SK-N-SH treated with all-trans-retinoic acid at 6 μM for 48 hours (cell line): ENCODE measurements around the gene NAA60.

Experiments
- ISL1 ChIP-seq: fragments of 250-450 bp; sonication (Bioruptor Pico); IDR thresholded peaks from 2 replicates; pipeline ENCODE4 v2.1.2; 2022; ENCODE audit warnings: mild to moderate bottlenecking, moderate library complexity
- ZFP30 ChIP-seq: fragments of 450-650 bp; formaldehyde crosslinking; IDR thresholded peaks from 2 replicates; pipeline ENCODE4 v1.5.0; 2022; ENCODE audit warnings: mild to moderate bottlenecking, moderate library complexity
- ZNF565 ChIP-seq: fragments of 450-650 bp; formaldehyde crosslinking; conservative IDR thresholded peaks from 2 replicates; pipeline ENCODE4 v1.5.0; 2020; ENCODE audit warnings: low read depth, mild to moderate bottlenecking, moderate library complexity
- TF ChIP-seq, protein P1 (sequence below): fragments of 250-450 bp; sonication (Bioruptor Pico); IDR thresholded peaks from 2 replicates; pipeline ENCODE4 v1.5.0; 2020; ENCODE audit warnings: mild to moderate bottlenecking, moderate library complexity

DNA sequence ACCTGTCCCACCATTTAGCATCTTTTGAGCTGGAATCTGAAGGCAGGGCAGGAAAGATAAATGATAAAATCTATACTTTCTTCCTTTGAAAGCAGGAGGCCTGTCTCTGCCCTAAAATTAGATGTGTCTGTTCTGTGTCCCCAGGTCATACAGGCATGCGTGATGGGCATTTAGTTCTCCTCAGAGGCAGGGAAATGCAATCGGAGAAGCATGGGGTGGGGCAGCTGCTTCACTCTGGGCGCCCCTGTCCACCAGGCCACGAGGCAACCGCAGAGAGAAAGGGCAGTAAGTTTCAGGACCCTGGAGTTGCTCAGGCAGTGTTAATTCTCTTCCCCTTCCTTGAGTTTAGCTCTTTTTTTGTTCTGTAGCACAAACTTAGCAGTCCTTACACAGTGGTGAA, 82.5 kb downstream of the NAA60 start:
- TF ChIP-seq, protein P1, sequence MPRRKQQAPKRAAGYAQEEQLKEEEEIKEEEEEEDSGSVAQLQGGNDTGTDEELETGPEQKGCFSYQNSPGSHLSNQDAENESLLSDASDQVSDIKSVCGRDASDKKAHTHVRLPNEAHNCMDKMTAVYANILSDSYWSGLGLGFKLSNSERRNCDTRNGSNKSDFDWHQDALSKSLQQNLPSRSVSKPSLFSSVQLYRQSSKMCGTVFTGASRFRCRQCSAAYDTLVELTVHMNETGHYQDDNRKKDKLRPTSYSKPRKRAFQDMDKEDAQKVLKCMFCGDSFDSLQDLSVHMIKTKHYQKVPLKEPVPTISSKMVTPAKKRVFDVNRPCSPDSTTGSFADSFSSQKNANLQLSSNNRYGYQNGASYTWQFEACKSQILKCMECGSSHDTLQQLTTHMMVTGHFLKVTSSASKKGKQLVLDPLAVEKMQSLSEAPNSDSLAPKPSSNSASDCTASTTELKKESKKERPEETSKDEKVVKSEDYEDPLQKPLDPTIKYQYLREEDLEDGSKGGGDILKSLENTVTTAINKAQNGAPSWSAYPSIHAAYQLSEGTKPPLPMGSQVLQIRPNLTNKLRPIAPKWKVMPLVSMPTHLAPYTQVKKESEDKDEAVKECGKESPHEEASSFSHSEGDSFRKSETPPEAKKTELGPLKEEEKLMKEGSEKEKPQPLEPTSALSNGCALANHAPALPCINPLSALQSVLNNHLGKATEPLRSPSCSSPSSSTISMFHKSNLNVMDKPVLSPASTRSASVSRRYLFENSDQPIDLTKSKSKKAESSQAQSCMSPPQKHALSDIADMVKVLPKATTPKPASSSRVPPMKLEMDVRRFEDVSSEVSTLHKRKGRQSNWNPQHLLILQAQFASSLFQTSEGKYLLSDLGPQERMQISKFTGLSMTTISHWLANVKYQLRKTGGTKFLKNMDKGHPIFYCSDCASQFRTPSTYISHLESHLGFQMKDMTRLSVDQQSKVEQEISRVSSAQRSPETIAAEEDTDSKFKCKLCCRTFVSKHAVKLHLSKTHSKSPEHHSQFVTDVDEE = no peak
- TF ChIP-seq ZFP30 (CRISPR knock-in tag) = no peak
- TF ChIP-seq ISL1 (CRISPR knock-in tag) = no peak
- no peak for TF ChIP-seq ZNF565 (CRISPR knock-in tag)
